ENCODE data around the gene CCL14. TPM values are rescaled to one million over a fixed set of nuclear protein-coding genes. Genes with fewer than 3 reads are reported as not detected.
"Not testable (repeated sequence)": the region's sequence is repeated elsewhere in the genome, so short reads cannot be mapped to it uniquely, and the experiment has no call there.

CCL14 gene
- total and polyA plus RNA-seq, 2 experiments from 2014 or later = not detected

GRCh38 chr17:35942588-35943186, 43.8 kb downstream of the CCL14 start:
- no peak for DNase-seq (ENCODE audit: low read depth in 1 of 2, low spot score in 1 of 2)
- H3K27me3 ChIP-seq = no peaks in the 10 kb centered on the region

GRCh38 chr17:35938492-35938891, 48.0 kb downstream of the CCL14 start:
- not testable (repeated sequence) for H3K4me1 ChIP-seq (ENCODE audit: low read depth); H3K36me3 ChIP-seq; H3K27ac ChIP-seq; H3K9me3 ChIP-seq (ENCODE audit: low read depth); H3K4me3 ChIP-seq; DNase-seq (ENCODE audit: low read depth in 1 of 2, low spot score in 1 of 2); H3K27me3 ChIP-seq

More at GRCh38 chr17:35942588-35943186, 43.8 kb downstream of the CCL14 start:
- Histone ChIP-seq H3K4me3 (no peak overlapping the region), H3K27ac (peak overlapping the region; percentile 71), H3K9me3 (ENCODE audit: low read depth) (no peaks in the 10 kb centered on the region), H3K36me3 (no peaks in the 10 kb centered on the region), H3K4me1 (ENCODE audit: low read depth) (no peaks in the 10 kb centered on the region)
- TF ChIP-seq, protein P1, sequence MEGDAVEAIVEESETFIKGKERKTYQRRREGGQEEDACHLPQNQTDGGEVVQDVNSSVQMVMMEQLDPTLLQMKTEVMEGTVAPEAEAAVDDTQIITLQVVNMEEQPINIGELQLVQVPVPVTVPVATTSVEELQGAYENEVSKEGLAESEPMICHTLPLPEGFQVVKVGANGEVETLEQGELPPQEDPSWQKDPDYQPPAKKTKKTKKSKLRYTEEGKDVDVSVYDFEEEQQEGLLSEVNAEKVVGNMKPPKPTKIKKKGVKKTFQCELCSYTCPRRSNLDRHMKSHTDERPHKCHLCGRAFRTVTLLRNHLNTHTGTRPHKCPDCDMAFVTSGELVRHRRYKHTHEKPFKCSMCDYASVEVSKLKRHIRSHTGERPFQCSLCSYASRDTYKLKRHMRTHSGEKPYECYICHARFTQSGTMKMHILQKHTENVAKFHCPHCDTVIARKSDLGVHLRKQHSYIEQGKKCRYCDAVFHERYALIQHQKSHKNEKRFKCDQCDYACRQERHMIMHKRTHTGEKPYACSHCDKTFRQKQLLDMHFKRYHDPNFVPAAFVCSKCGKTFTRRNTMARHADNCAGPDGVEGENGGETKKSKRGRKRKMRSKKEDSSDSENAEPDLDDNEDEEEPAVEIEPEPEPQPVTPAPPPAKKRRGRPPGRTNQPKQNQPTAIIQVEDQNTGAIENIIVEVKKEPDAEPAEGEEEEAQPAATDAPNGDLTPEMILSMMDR (IDR thresholded peaks at IDR 0.05; ENCODE audit: low read depth, low read length) = no peak

- Histone ChIP-seq H3K27me3 (no peaks in the 10 kb centered on the region), H3K27ac (no peak overlapping the region), H3K4me3 (no peak overlapping the region), H3K36me3 (no peaks in the 10 kb centered on the region), H3K4me1 (ENCODE audit: low read depth) (peaks cover under 1% of the 10 kb centered on the region), H3K9me3 (ENCODE audit: low read depth) (no peaks in the 10 kb centered on the region)
- TF ChIP-seq, protein P1 (IDR thresholded peaks at IDR 0.05; ENCODE audit: low read depth, low read length) = no peak
- no peak for DNase-seq (ENCODE audit: low read depth in 1 of 2, low spot score in 1 of 2)
These were observed 50.5 kb downstream of the CCL14 start for GRCh38 chr17:35936063-35936462.

DNA sequence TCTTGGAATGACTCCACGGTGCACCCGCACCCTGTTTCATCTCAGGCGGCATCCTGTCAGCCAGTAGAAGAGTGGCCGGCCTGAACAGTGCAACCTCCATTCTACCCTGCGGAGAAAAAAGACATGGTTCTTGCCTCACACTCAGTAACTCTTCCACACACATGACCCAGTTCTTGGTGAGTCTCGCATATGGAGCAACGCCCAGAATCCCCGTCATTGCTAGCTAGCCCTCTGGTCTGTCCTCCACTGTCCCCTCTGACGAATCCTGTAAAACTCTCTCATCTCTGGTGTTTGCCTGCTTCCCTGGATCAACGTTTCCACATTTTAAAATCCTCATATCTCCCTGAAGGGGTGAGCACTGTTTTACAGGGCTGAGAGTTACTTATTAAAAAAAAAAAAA, 51.8 kb downstream of the CCL14 start:
- Histone ChIP-seq H3K4me1 (ENCODE audit: low read depth) (peaks cover 3% of the 10 kb centered on the region), H3K27ac (no peak overlapping the region), H3K9me3 (ENCODE audit: low read depth) (no peaks in the 10 kb centered on the region), H3K4me3 (no peak overlapping the region), H3K36me3 (no peaks in the 10 kb centered on the region), H3K27me3 (no peaks in the 10 kb centered on the region)
- peak in 1 of 2 donors; percentile 60 for DNase-seq (ENCODE audit: low read depth in 1 of 2, low spot score in 1 of 2)
- TF ChIP-seq, protein P1 (IDR thresholded peaks at IDR 0.05; ENCODE audit: low read depth, low read length) = no peak

Other genes starting within 250 kb of the CCL14 start
- 0.18 TPM in 1 of 2 replicates, not detected in the other for gene GAS2L2, start 233.5 kb downstream of the CCL14 start, total RNA-seq
- gene GAS2L2, start 233.5 kb downstream of the CCL14 start, polyA plus RNA-seq = 0.11 TPM in 1 of 2 replicates, not detected in the other
- gene C17orf50, start 225.8 kb downstream of the CCL14 start, total RNA-seq = 0.21 and 0.74 TPM in 2 replicates
- gene C17orf50, start 225.8 kb downstream of the CCL14 start, polyA plus RNA-seq = 0.51 and 1.2 TPM in 2 replicates
- gene MMP28, start 191.1 kb downstream of the CCL14 start, total RNA-seq = 0.39 TPM in 1 of 2 replicates, not detected in the other
- 0.84 and 0.94 TPM in 2 replicates for gene MMP28, start 191.1 kb downstream of the CCL14 start, polyA plus RNA-seq
- 33.4 and 75.2 TPM in 2 replicates for gene TAF15, start 177.2 kb downstream of the CCL14 start, total RNA-seq
- gene TAF15, start 177.2 kb downstream of the CCL14 start, polyA plus RNA-seq = 27.2 and 31.1 TPM in 2 replicates
- gene HEATR9, start 117.8 kb downstream of the CCL14 start, total RNA-seq = not detected in 2 replicates
- gene HEATR9, start 117.8 kb downstream of the CCL14 start, polyA plus RNA-seq = 0.09 and 0.36 TPM in 2 replicates
- not detected in 2 replicates for gene CCL5, start 106.4 kb downstream of the CCL14 start, total RNA-seq
- gene CCL5, start 106.4 kb downstream of the CCL14 start, polyA plus RNA-seq = 0.10 TPM in 1 of 2 replicates, not detected in the other
- 0.35 and 6.4 TPM in 2 replicates for gene RDM1, start 56.0 kb downstream of the CCL14 start, total RNA-seq
- 2.6 and 17.8 TPM in 2 replicates for gene RDM1, start 56.0 kb downstream of the CCL14 start, polyA plus RNA-seq
- not detected in 2 replicates for gene LYZL6, start 43.0 kb downstream of the CCL14 start, total RNA-seq
- not detected in 2 replicates for gene LYZL6, start 43.0 kb downstream of the CCL14 start, polyA plus RNA-seq
- not detected in 2 replicates for gene CCL16, start 5.2 kb downstream of the CCL14 start, total RNA-seq
- gene CCL16, start 5.2 kb downstream of the CCL14 start, polyA plus RNA-seq = not detected in 2 replicates
- not detected in 2 replicates for gene CCL15, start 14.8 kb upstream of the CCL14 start, total RNA-seq
- not detected in 2 replicates for gene CCL15, start 14.8 kb upstream of the CCL14 start, polyA plus RNA-seq
- not detected in 2 replicates for gene CCL23, start 31.2 kb upstream of the CCL14 start, total RNA-seq
- gene CCL23, start 31.2 kb upstream of the CCL14 start, polyA plus RNA-seq = not detected in 2 replicates
- not detected in 2 replicates for gene CCL18, start 77.5 kb upstream of the CCL14 start, total RNA-seq
- gene CCL18, start 77.5 kb upstream of the CCL14 start, polyA plus RNA-seq = not detected in 2 replicates
- not detected in 2 replicates for gene CCL3, start 103.4 kb upstream of the CCL14 start, total RNA-seq
- not detected in 2 replicates for gene CCL3, start 103.4 kb upstream of the CCL14 start, polyA plus RNA-seq
- not detected in 2 replicates for gene CCL4, start 117.1 kb upstream of the CCL14 start, total RNA-seq
- not detected in 2 replicates for gene CCL4, start 117.1 kb upstream of the CCL14 start, polyA plus RNA-seq
- gene TBC1D3B, start 189.9 kb upstream of the CCL14 start, total RNA-seq = 2.3 and 5.5 TPM in 2 replicates
- gene TBC1D3B, start 189.9 kb upstream of the CCL14 start, polyA plus RNA-seq = 4.0 and 4.7 TPM in 2 replicates
- gene CCL3L1, start 210.0 kb upstream of the CCL14 start, total RNA-seq = not detected in 2 replicates
- 0.24 TPM in 1 of 2 replicates, not detected in the other for gene CCL3L1, start 210.0 kb upstream of the CCL14 start, polyA plus RNA-seq
- gene CCL4L2, start 224.3 kb upstream of the CCL14 start, total RNA-seq = not detected in 2 replicates
- 0.21 TPM in 1 of 2 replicates, not detected in the other for gene CCL4L2, start 224.3 kb upstream of the CCL14 start, polyA plus RNA-seq